ENCODE results near the gene ZBTB40.

ZBTB40 gene

GRCh38 chr1:22557341-22557950 is 105.8 kb downstream of the ZBTB40 start:
- no peak for DNase-seq (ENCODE audit: low spot score)

GRCh38 chr1:22562584-22563583 is 111.2 kb downstream of the ZBTB40 start, which contains the start of gene EPHA8:
EPHA8 (plus strand) TSS chr1:22563489; CDS start chr1:22563636, 147 bp downstream.
- DNase-seq (ENCODE audit: low spot score), result no peak

- no peak for DNase-seq (ENCODE audit: low spot score)
These were observed 112.3 kb downstream of the ZBTB40 start for GRCh38 chr1:22563671-22564602.

- DNase-seq (ENCODE audit: low spot score), result no peak
These were observed 114.5 kb downstream of the ZBTB40 start for GRCh38 chr1:22566161-22566560.

GRCh38 chr1:22567197-22567596 is 115.5 kb downstream of the ZBTB40 start:
- no peak for DNase-seq (ENCODE audit: low spot score)

- no peak for DNase-seq (ENCODE audit: low spot score)
These were observed 116.3 kb downstream of the ZBTB40 start for GRCh38 chr1:22567994-22568393.

- no peak for DNase-seq (ENCODE audit: low spot score)
These were observed 117.6 kb downstream of the ZBTB40 start for GRCh38 chr1:22569269-22569668.

- DNase-seq (ENCODE audit: low spot score), result no peak
These were observed 118.7 kb downstream of the ZBTB40 start for GRCh38 chr1:22570140-22570909.

- no peak for DNase-seq (ENCODE audit: low spot score)
These were observed 121.2 kb downstream of the ZBTB40 start for GRCh38 chr1:22572818-22573217.

GRCh38 chr1:22573237-22573636 is 121.6 kb downstream of the ZBTB40 start:
- DNase-seq (ENCODE audit: low spot score), result no peak

- no peak for DNase-seq (ENCODE audit: low spot score)
These were observed 124.0 kb downstream of the ZBTB40 start for GRCh38 chr1:22575532-22576149.

- DNase-seq (ENCODE audit: low spot score), result no peak
These were observed 124.5 kb downstream of the ZBTB40 start for GRCh38 chr1:22576150-22576544.

- DNase-seq (ENCODE audit: low spot score), result no peak
These were observed 125.0 kb downstream of the ZBTB40 start for GRCh38 chr1:22576617-22577016.

GRCh38 chr1:22578732-22579361 is 127.2 kb downstream of the ZBTB40 start:
- no peak for DNase-seq (ENCODE audit: low spot score)

- no peak for DNase-seq (ENCODE audit: low spot score)
These were observed 128.0 kb downstream of the ZBTB40 start for GRCh38 chr1:22579541-22580155.
